A549 (cell line): ENCODE measurements around the gene CBX3. TPM values are rescaled to one million over a fixed set of nuclear protein-coding genes. Genes with fewer than 3 reads are reported as not detected.

Source experiments
- ATAC-seq, 2 experiments: fragments of 200-7000 bp in 1 of 2; fragments of >200 bp in 1 of 2; cut with Nextera tagmentation in 1 of 2; cut with Tn5 transposase in 1 of 2; 3 replicates each; pipeline versions ENCODE4 v1.8.0 to v1.9.1; 2018 to 2020; ENCODE audit warnings: mild to moderate bottlenecking in 1 of 2, moderate library complexity in 1 of 2
- CTCF ChIA-PET: fragments of 300-600 bp; sonication (Branson Sonifier 250); formaldehyde crosslinking; extraction: SDS; loops from one replicate; lab custom pipeline; 2021; ENCODE audit warnings: antibody characterized with exemption, inconsistent platforms; lab: Yijun Ruan, JAX
- POLR2A ChIA-PET: fragments of 350-600 bp; formaldehyde crosslinking; extraction: SDS; loops from one replicate; lab custom pipeline; 2021; ENCODE audit warnings: antibody characterized with exemption, inconsistent platforms; lab: Yijun Ruan, JAX
- DNase-seq, 2 experiments: peaks; one replicate each; pipeline versions ENCODE4 v3.0.0 to v3.0.0-alpha.2; 2011 to 2016; ENCODE audit warnings: low read depth in 1 of 2, low spot score in 1 of 2
- FAIRE-seq: peaks from 2 replicates; lab custom pipeline; 2011; peaks lifted over from hg19 to GRCh38; lab: Jason Lieb, UNC
- H3K27ac ChIP-seq, 2 experiments: fragments of >200 bp; sonication (Bioruptor Twin); formaldehyde crosslinking; 3 replicates each; pipeline ENCODE4 v1.5.1; 2016 to 2017
- H3K4me1 ChIP-seq: fragments of >200 bp; sonication (Bioruptor Twin); formaldehyde crosslinking; 3 replicates; pipeline ENCODE4 v1.6.1; 2016
- H3K4me2 ChIP-seq: fragments of >200 bp; sonication (Bioruptor Twin); formaldehyde crosslinking; 3 replicates; pipeline ENCODE4 v1.6.1; 2016
- H3K4me3 ChIP-seq: fragments of >200 bp; sonication (Bioruptor Twin); formaldehyde crosslinking; 3 replicates; pipeline ENCODE4 v1.5.1; 2016
- H3K9me3 ChIP-seq: fragments of >200 bp; sonication (Bioruptor Twin); formaldehyde crosslinking; 3 replicates; pipeline ENCODE4 v1.6.1; 2016
- BHLHE40 ChIP-seq: IDR thresholded peaks from 2 replicates; pipeline ENCODE4 v1.6.1; 2012; ENCODE audit warnings: low read depth, low read length, inconsistent platforms
- CBX2 ChIP-seq: fragments of 200-600 bp; sonication (generic); IDR thresholded peaks from 2 replicates; pipeline ENCODE4 v1.6.1; 2016; ENCODE audit warnings: low read depth, mild to moderate bottlenecking, borderline replicate concordance
- CBX8 ChIP-seq: fragments of 200-600 bp; sonication (generic); IDR thresholded peaks from 2 replicates; pipeline ENCODE4 v1.6.1; 2016
- E2F6 ChIP-seq: IDR thresholded peaks from 2 replicates; pipeline ENCODE4 v1.6.1; 2012; ENCODE audit warnings: low read depth, borderline replicate concordance
- EP300 ChIP-seq, 2 experiments: fragments of >200 bp; sonication (Bioruptor Twin); formaldehyde crosslinking; IDR thresholded peaks; 2 replicates in 1 of 2; 3 replicates in 1 of 2; pipeline ENCODE4 v1.6.1; 2016 to 2017
- FOSB ChIP-seq: fragments of 250-450 bp; sonication (Bioruptor Pico); IDR thresholded peaks from 2 replicates; pipeline ENCODE4 v1.5.0; 2020; ENCODE audit warnings: mild to moderate bottlenecking, moderate library complexity
- FOXS1 ChIP-seq: fragments of 250-450 bp; sonication (Bioruptor Pico); IDR thresholded peaks from 2 replicates; pipeline ENCODE4 v1.5.0; 2020; ENCODE audit warnings: mild to moderate bottlenecking, moderate library complexity
- HEYL ChIP-seq: fragments of 250-450 bp; sonication (Bioruptor Pico); IDR thresholded peaks from 2 replicates; pipeline ENCODE4 v1.8.0; 2021; ENCODE audit warnings: mild to moderate bottlenecking, moderate library complexity
- HOXA7 ChIP-seq: fragments of 250-450 bp; sonication (Bioruptor Pico); IDR thresholded peaks from 2 replicates; pipeline ENCODE4 v1.5.0; 2020; ENCODE audit warnings: mild to moderate bottlenecking, moderate library complexity
- HOXB13 ChIP-seq: fragments of 250-450 bp; sonication (Bioruptor Pico); IDR thresholded peaks from 2 replicates; pipeline ENCODE4 v1.5.0; 2020; ENCODE audit warnings: low read depth, mild to moderate bottlenecking, moderate library complexity
- HOXB5 ChIP-seq: fragments of 250-450 bp; sonication (Bioruptor Pico); IDR thresholded peaks from 2 replicates; pipeline ENCODE4 v1.5.0; 2020; ENCODE audit warnings: mild to moderate bottlenecking, moderate library complexity
- JUN ChIP-seq, 2 experiments: fragments of >200 bp; sonication (Bioruptor Twin); formaldehyde crosslinking; IDR thresholded peaks; 2 replicates in 1 of 2; 3 replicates in 1 of 2; pipeline ENCODE4 v1.6.1; 2016 to 2017
- MYC ChIP-seq: IDR thresholded peaks from 2 replicates; pipeline ENCODE4 v1.6.1; 2012; ENCODE audit warnings: mild to moderate bottlenecking, inconsistent platforms, low read length, improper control_type of control experiment, borderline replicate concordance
- NFE2L2 ChIP-seq: fragments of 150-350 bp; conservative IDR thresholded peaks from 2 replicates; pipeline ENCODE4 v1.6.1; 2014; ENCODE audit warnings: low read length
- NR3C1 ChIP-seq: fragments of >200 bp; sonication (Bioruptor Twin); formaldehyde crosslinking; IDR thresholded peaks from 3 replicates; pipeline ENCODE4 v1.6.1; 2017
- PBX3 ChIP-seq: IDR thresholded peaks from 2 replicates; pipeline ENCODE4 v1.6.1; 2012
- PHF8 ChIP-seq: fragments of 200-600 bp; sonication (generic); IDR thresholded peaks from 2 replicates; pipeline ENCODE4 v1.6.1; 2016; ENCODE audit warnings: low read depth, mild to moderate bottlenecking, antibody characterized with exemption, moderate library complexity, borderline replicate concordance
- POLR2AphosphoS2 ChIP-seq: conservative IDR thresholded peaks from 2 replicates; pipeline ENCODE4 v1.6.1; 2012; ENCODE audit warnings: low read length, improper control_type of control experiment, inconsistent platforms
- RARB ChIP-seq: fragments of 250-450 bp; sonication (Bioruptor Pico); IDR thresholded peaks from 2 replicates; pipeline ENCODE4 v1.8.0; 2021; ENCODE audit warnings: mild to moderate bottlenecking, moderate library complexity
- RCOR1 ChIP-seq: fragments of 150-350 bp; IDR thresholded peaks from 2 replicates; pipeline ENCODE4 v1.6.1; 2014; ENCODE audit warnings: antibody characterized with exemption, low read length, low read depth
- RFX5 ChIP-seq: fragments of 450-650 bp; IDR thresholded peaks from 2 replicates; pipeline ENCODE4 v1.7.1; 2014; ENCODE audit warnings: antibody characterized with exemption, mild to moderate bottlenecking, moderate library complexity
- SREBF2 ChIP-seq: fragments of 450-650 bp; IDR thresholded peaks from 2 replicates; pipeline ENCODE4 v1.6.1; 2014; ENCODE audit warnings: mild to moderate bottlenecking, moderate library complexity
- TFCP2L1 ChIP-seq: fragments of 250-450 bp; sonication (Bioruptor Pico); IDR thresholded peaks from 2 replicates; pipeline ENCODE4 v1.5.0; 2021; ENCODE audit warnings: mild to moderate bottlenecking
- TP53 ChIP-seq: fragments of 250-450 bp; sonication (Bioruptor Pico); IDR thresholded peaks from 2 replicates; pipeline ENCODE4 v1.5.0; 2021; ENCODE audit warnings: mild to moderate bottlenecking, moderate library complexity
- ZC3H11A ChIP-seq: fragments of 450-650 bp; IDR thresholded peaks from 2 replicates; pipeline ENCODE4 v1.6.1; 2014; ENCODE audit warnings: antibody characterized with exemption, mild to moderate bottlenecking
- ZNF302 ChIP-seq: fragments of 250-450 bp; sonication (Bioruptor Pico); IDR thresholded peaks from 2 replicates; pipeline ENCODE4 v1.9.0; 2021; ENCODE audit warnings: inconsistent platforms, mild to moderate bottlenecking, moderate library complexity
- ZSCAN20 ChIP-seq: fragments of 250-450 bp; sonication (Bioruptor Pico); IDR thresholded peaks from 2 replicates; pipeline ENCODE4 v1.8.0; 2022; ENCODE audit warnings: mild to moderate bottlenecking, moderate library complexity
- WGBS: methylation state at CpG from one replicate; pipeline ENCODE4 v1.1.6; 2017; ENCODE audit errors: missing lambda C conversion rate; 5-methylcytosine and 5-hydroxymethylcytosine counted together
- polyA plus RNA-seq, 4 experiments: library from polyadenylated mRNA; depleted of rRNA in 3 of 4; stranded (reverse); fragments of >200 nt; fragmentation: RNase III in 1 of 4; extraction: RNeasy Plus Mini Kit Qiagen cat#74134 plus additional on column Dnase treatment in 1 of 4; gene quantifications; 2 replicates in 3 of 4; 3 replicates in 1 of 4; pipeline ENCODE4 v1.2.3, GENCODE V29; 2011 to 2017
- TF ChIP-seq, protein P1 (sequence below): IDR thresholded peaks from 2 replicates; pipeline ENCODE4 v1.6.1; 2012
- TF ChIP-seq, protein P2 (sequence below): fragments of 250-450 bp; sonication (Bioruptor Pico); IDR thresholded peaks from 2 replicates; pipeline ENCODE4 v1.5.0; 2021; ENCODE audit warnings: mild to moderate bottlenecking, moderate library complexity, borderline replicate concordance
- TF ChIP-seq, protein P3 (sequence below): fragments of >200 bp; sonication (Bioruptor Twin); formaldehyde crosslinking; IDR thresholded peaks from 2 replicates; pipeline ENCODE4 v1.6.1; 2016

The CBX3 gene
- polyA plus RNA-seq, 2 of the 4 experiments (the other 2 are of a cell fraction) = 275 to 288 TPM

- H3K27ac ChIP-seq = no peak overlapping the region
- H3K4me1 ChIP-seq = peaks cover 69% of the 10 kb centered on the region
- FAIRE-seq (no peak), ATAC-seq (no peak), DNase-seq (no peak)
- peak overlapping the region; percentile 89 for H3K4me3 ChIP-seq
- ChIA-PET CTCF (interaction anchor here (0.9 to 5.1 kb wide), 4 partner anchors 89 to 170 kb away, joined by 3 to 46 read pairs (median 14); no protein-coding TSS in a partner anchor), POLR2A (interaction anchor here (0.6 to 1.1 kb wide), 3 partner anchors 40 to 325 kb away, joined by 3 to 4 read pairs (median 4); partner anchors contain the start of gene NFE2L3)
- peak; percentile 79; the same call in 1 of the 2 replicates for TF ChIP-seq TFCP2L1 (CRISPR knock-in tag)
- TF ChIP-seq RARB = no peak
- no peak for TF ChIP-seq ZSCAN20 (CRISPR knock-in tag)
- TF ChIP-seq JUN (IDR thresholded peaks at IDR 0.05) = no peak; a peak in 1 of 5 replicates
- TF ChIP-seq CBX2 = no peak
- TF ChIP-seq, protein P1, sequence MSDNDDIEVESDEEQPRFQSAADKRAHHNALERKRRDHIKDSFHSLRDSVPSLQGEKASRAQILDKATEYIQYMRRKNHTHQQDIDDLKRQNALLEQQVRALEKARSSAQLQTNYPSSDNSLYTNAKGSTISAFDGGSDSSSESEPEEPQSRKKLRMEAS = no peak
- TF ChIP-seq HEYL (CRISPR knock-in tag) = no peak
- peak; percentile 51; the same call in 1 of the 2 replicates for TF ChIP-seq FOSB (CRISPR knock-in tag)
- TF ChIP-seq, protein P2, sequence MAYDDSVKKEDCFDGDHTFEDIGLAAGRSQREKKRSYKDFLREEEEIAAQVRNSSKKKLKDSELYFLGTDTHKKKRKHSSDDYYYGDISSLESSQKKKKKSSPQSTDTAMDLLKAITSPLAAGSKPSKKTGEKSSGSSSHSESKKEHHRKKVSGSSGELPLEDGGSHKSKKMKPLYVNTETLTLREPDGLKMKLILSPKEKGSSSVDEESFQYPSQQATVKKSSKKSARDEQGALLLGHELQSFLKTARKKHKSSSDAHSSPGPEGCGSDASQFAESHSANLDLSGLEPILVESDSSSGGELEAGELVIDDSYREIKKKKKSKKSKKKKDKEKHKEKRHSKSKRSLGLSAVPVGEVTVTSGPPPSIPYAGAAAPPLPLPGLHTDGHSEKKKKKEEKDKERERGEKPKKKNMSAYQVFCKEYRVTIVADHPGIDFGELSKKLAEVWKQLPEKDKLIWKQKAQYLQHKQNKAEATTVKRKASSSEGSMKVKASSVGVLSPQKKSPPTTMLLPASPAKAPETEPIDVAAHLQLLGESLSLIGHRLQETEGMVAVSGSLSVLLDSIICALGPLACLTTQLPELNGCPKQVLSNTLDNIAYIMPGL (CRISPR knock-in tag) = 0 out of 2 replicates have a peak, but pooled peaks have one; percentile 41
- TF ChIP-seq PHF8 = no peak
- 0 out of 2 replicates have a peak, but pooled peaks have one; percentile 43 for TF ChIP-seq TP53
- TF ChIP-seq, protein P3, sequence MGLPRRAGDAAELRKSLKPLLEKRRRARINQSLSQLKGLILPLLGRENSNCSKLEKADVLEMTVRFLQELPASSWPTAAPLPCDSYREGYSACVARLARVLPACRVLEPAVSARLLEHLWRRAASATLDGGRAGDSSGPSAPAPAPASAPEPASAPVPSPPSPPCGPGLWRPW = no peak
- TF ChIP-seq HOXA7 (CRISPR knock-in tag) = peak; percentile 90
- no peak for TF ChIP-seq ZC3H11A
- no peak for TF ChIP-seq PBX3
- no peak for TF ChIP-seq RCOR1
- TF ChIP-seq RFX5 = no peak
- TF ChIP-seq NR3C1 = no peak
- H3K4me2 ChIP-seq = peak overlapping the region; percentile 75
- no peaks in the 10 kb centered on the region for H3K9me3 ChIP-seq
- WGBS = 42% methylated on average over 5 of the region's 5 CpGs
Measured at GRCh38 chr7:26195182-26195581, 6.4 kb upstream of the CBX3 start.

- DNase-seq = no peak
- ATAC-seq = no peak
- POLR2A ChIA-PET = interaction anchor here (1.1 to 1.3 kb wide), 2 partner anchors 30 to 44 kb away, joined by 3 to 4 read pairs; partner anchors contain the start of gene NFE2L3
- H3K9me3 ChIP-seq = no peaks in the 10 kb centered on the region
- WGBS = 17% methylated on average over 10 of the region's 10 CpGs
- CTCF ChIA-PET = interaction anchor here (1.0 to 5.1 kb wide), 8 partner anchors 8 to 304 kb away, joined by 3 to 42 read pairs (median 8); no protein-coding TSS in a partner anchor
- peak overlapping the region; percentile 89 for H3K4me3 ChIP-seq
- TF ChIP-seq TP53 (peak; percentile 39; the same call in 1 of the 2 replicates), BHLHE40 (no peak), RARB (no peak), POLR2AphosphoS2 (no peak), CBX2 (no peak), HEYL (CRISPR knock-in tag) (no peak), SREBF2 (no peak), HOXB13 (CRISPR knock-in tag) (no peak), MYC (no peak), EP300 (IDR thresholded peaks at IDR 0.05) (no peak), HOXB5 (no peak), FOXS1 (CRISPR knock-in tag) (no peak), NFE2L2 (no peak), CBX8 (no peak), E2F6 (no peak), ZNF302 (no peak)
- TF ChIP-seq, protein P2 (CRISPR knock-in tag) = peak; percentile 73
- TF ChIP-seq, protein P3 = no peak
- H3K4me2 ChIP-seq = peak overlapping the region; percentile 75
- H3K4me1 ChIP-seq = peaks cover 60% of the 10 kb centered on the region
- FAIRE-seq = no peak
- peak overlapping the region in 1 of 2 experiments; percentile 13; a peak in 1 of 6 replicates for H3K27ac ChIP-seq
Measured at GRCh38 chr7:26195867-26196657, 5.5 kb upstream of the CBX3 start.
